ENCODE results near the gene GRK5.

GRCh38 chr10:119429771-119430170 is 222.4 kb downstream of the GRK5 start:
- no peak for TF ChIP-seq CTCF (IDR thresholded peaks at IDR 0.05; ENCODE audit: low read depth, low read length, poor library complexity, severe bottlenecking)
- TF ChIP-seq EZH2phosphoT487 (IDR thresholded peaks at IDR 0.05; ENCODE audit: borderline replicate concordance, low read length), result no peak
